HG03378 (cell line): ENCODE results near the gene S100A14.

Experiments
- ATAC-seq: cut with Tn5 transposase; IDR thresholded peaks from one replicate; pipeline ENCODE4 v1.9.1; 2021; ENCODE audit warnings: mild to moderate bottlenecking, moderate library complexity; ENCODE audit not compliant: unreplicated experiment

S100A14 gene

GRCh38 chr1:153616144-153616916, at the start of gene S100A14:
Gene S100A14 (minus strand): TSS chr1:153616325. CDS start chr1:153615858, 467 bp downstream.
- ATAC-seq: no peak

- no peak for ATAC-seq
Measured at GRCh38 chr1:153663211-153663610, 47.1 kb upstream of the S100A14 start.

- no peak for ATAC-seq
Measured at GRCh38 chr1:153662269-153662668, 46.1 kb upstream of the S100A14 start.

GRCh38 chr1:153661111-153661708, 45.1 kb upstream of the S100A14 start:
- no peak for ATAC-seq

- ATAC-seq: no peak
Measured at GRCh38 chr1:153659656-153660055, 43.5 kb upstream of the S100A14 start.

GRCh38 chr1:153659175-153659534, 43.0 kb upstream of the S100A14 start:
- ATAC-seq: no peak

GRCh38 chr1:153658400-153659174, 42.5 kb upstream of the S100A14 start, which contains the start of gene SNAPIN:
Gene SNAPIN (plus strand): TSS chr1:153658703. CDS start chr1:153658744, 41 bp downstream.
- peak; percentile 74 for ATAC-seq

- ATAC-seq: no peak
Measured at GRCh38 chr1:153655333-153655732, 39.2 kb upstream of the S100A14 start.

GRCh38 chr1:153652805-153653500, 36.8 kb upstream of the S100A14 start:
- no peak for ATAC-seq

- no peak for ATAC-seq
Measured at GRCh38 chr1:153651771-153652170, 35.6 kb upstream of the S100A14 start.

- ATAC-seq: no peak
Measured at GRCh38 chr1:153649863-153650235, 33.7 kb upstream of the S100A14 start.

- ATAC-seq: no peak
Measured at GRCh38 chr1:153649137-153649862, 33.2 kb upstream of the S100A14 start.

GRCh38 chr1:153648000-153648643, 32.0 kb upstream of the S100A14 start:
- no peak for ATAC-seq

GRCh38 chr1:153647346-153647714, 31.2 kb upstream of the S100A14 start:
- no peak for ATAC-seq

- no peak for ATAC-seq
Measured at GRCh38 chr1:153646672-153647345, 30.7 kb upstream of the S100A14 start.

GRCh38 chr1:153643816-153644215, 27.7 kb upstream of the S100A14 start:
- ATAC-seq: no peak

- ATAC-seq: no peak
Measured at GRCh38 chr1:153643100-153643499, 27.0 kb upstream of the S100A14 start.

- no peak for ATAC-seq
Measured at GRCh38 chr1:153642161-153642560, 26.0 kb upstream of the S100A14 start.

- ATAC-seq: no peak
Measured at GRCh38 chr1:153640861-153641260, 24.7 kb upstream of the S100A14 start.
